Activated CD4-positive, alpha-beta T cell treated with anti-CD3 and anti-CD28 coated beads, Interleukin-2, amount 10 ng/mL, durations not matched to agents 24 days and 14 days (primary cell): ENCODE results near the gene LRWD1. TPM values are rescaled to one million over a fixed set of nuclear protein-coding genes. Genes with fewer than 3 reads are reported as not detected.

Experiments
- DNase-seq: peaks from one replicate; pipeline ENCODE4 v3.0.0; 2022
- H3K27ac Mint-ChIP-seq: one replicate; pipeline ENCODE4 v1.8.0; 2022; ENCODE audit warnings: mild to moderate bottlenecking, mixed read lengths
- H3K27me3 Mint-ChIP-seq: one replicate; pipeline ENCODE4 v1.8.0; 2022; ENCODE audit warnings: mixed read lengths
- H3K36me3 Mint-ChIP-seq: one replicate; pipeline ENCODE4 v1.8.0; 2022; ENCODE audit warnings: low read depth, mild to moderate bottlenecking, mixed read lengths
- H3K4me1 Mint-ChIP-seq: one replicate; pipeline ENCODE4 v1.8.0; 2021; ENCODE audit warnings: mixed read lengths
- H3K4me3 Mint-ChIP-seq: one replicate; pipeline ENCODE4 v1.8.0; 2022; ENCODE audit warnings: mild to moderate bottlenecking, moderate library complexity, mixed read lengths
- H3K9me3 Mint-ChIP-seq: one replicate; pipeline ENCODE4 v1.8.0; 2021; ENCODE audit warnings: mixed read lengths
- intact Hi-C: fragments of 100-400 bp; cut with micrococcal nuclease; formaldehyde crosslinking; loops from one replicate; pipeline ENCODE4 v1.15.1; 2023
- total RNA-seq: library from RNA; stranded (reverse); gene quantifications from 2 replicates; pipeline ENCODE4 v1.2.3, GENCODE V29; 2022

The LRWD1 gene
- total RNA-seq, 1 donor from 2014 or later = 32.4 TPM

GRCh38 chr7:102431617-102432298 lies 33.0 kb upstream of the LRWD1 start:
- no peaks in the 10 kb centered on the region for H3K27me3 Mint-ChIP-seq
- peaks cover 60% of the 10 kb centered on the region for H3K4me1 Mint-ChIP-seq
- H3K4me3 Mint-ChIP-seq = peak overlapping the region; percentile 77
- H3K9me3 Mint-ChIP-seq = no peaks in the 10 kb centered on the region
- peak overlapping the region; percentile 92 for H3K27ac Mint-ChIP-seq
- intact Hi-C loops = no loop called here
- H3K36me3 Mint-ChIP-seq = peaks cover 24% of the 10 kb centered on the region
- peak; percentile 88 for DNase-seq

GRCh38 chr7:102432442-102433218 lies 32.2 kb upstream of the LRWD1 start:
- no peaks in the 10 kb centered on the region for H3K9me3 Mint-ChIP-seq
- peaks cover 56% of the 10 kb centered on the region for H3K4me1 Mint-ChIP-seq
- peak overlapping the region; percentile 77 for H3K4me3 Mint-ChIP-seq
- H3K36me3 Mint-ChIP-seq = peaks cover 23% of the 10 kb centered on the region
- no peaks in the 10 kb centered on the region for H3K27me3 Mint-ChIP-seq
- intact Hi-C loops = loop anchor here (1.0 kb wide), 1 partner anchor 7 kb away; no protein-coding TSS in a partner anchor
- H3K27ac Mint-ChIP-seq = peak overlapping the region; percentile 92
- peak; percentile 72 for DNase-seq

- peak; percentile 96 for DNase-seq
- H3K27ac Mint-ChIP-seq = peak within 1 kb of the TSS; percentile 92
- H3K4me3 Mint-ChIP-seq = peak within 1 kb of the TSS; percentile 92
- H3K9me3 Mint-ChIP-seq = no peaks in the 10 kb centered on the region
- H3K27me3 Mint-ChIP-seq = no peaks in the 10 kb centered on the region
- peaks cover 51% of the 10 kb centered on the region for H3K4me1 Mint-ChIP-seq
- peaks cover 25% of the 10 kb centered on the region for H3K36me3 Mint-ChIP-seq
- intact Hi-C loops = loop anchor here (1.0 kb wide), 1 partner anchor 8 kb away; no protein-coding TSS in a partner anchor
Measured at GRCh38 chr7:102433219-102434038, 31.4 kb upstream of the LRWD1 start, which contains the start of gene ORAI2. Gene ORAI2 (plus strand): TSS chr7:102433575. CDS start chr7:102438957, 5,382 bp downstream.

- H3K4me3 Mint-ChIP-seq = peak overlapping the region; percentile 92
- H3K36me3 Mint-ChIP-seq = peaks cover 29% of the 10 kb centered on the region
- H3K27me3 Mint-ChIP-seq = no peaks in the 10 kb centered on the region
- H3K9me3 Mint-ChIP-seq = no peaks in the 10 kb centered on the region
- H3K27ac Mint-ChIP-seq = peak overlapping the region; percentile 90
- peak; percentile 74 for DNase-seq
- intact Hi-C loops = no loop called here
- peaks cover 48% of the 10 kb centered on the region for H3K4me1 Mint-ChIP-seq
Measured at GRCh38 chr7:102434039-102434486, 30.7 kb upstream of the LRWD1 start.

GRCh38 chr7:102436118-102436517 lies 28.7 kb upstream of the LRWD1 start:
- intact Hi-C loops = no loop called here

GRCh38 chr7:102439963-102440795 lies 24.6 kb upstream of the LRWD1 start:
- H3K9me3 Mint-ChIP-seq = no peaks in the 10 kb centered on the region
- intact Hi-C loops = no loop called here
- H3K27ac Mint-ChIP-seq = no peak overlapping the region
- peaks cover 10% of the 10 kb centered on the region for H3K4me1 Mint-ChIP-seq
- DNase-seq = no peak
- H3K36me3 Mint-ChIP-seq = peaks cover 28% of the 10 kb centered on the region
- H3K27me3 Mint-ChIP-seq = no peaks in the 10 kb centered on the region
- H3K4me3 Mint-ChIP-seq = no peak overlapping the region

More at GRCh38 chr7:102436118-102436517, 28.7 kb upstream of the LRWD1 start:
- peaks cover 33% of the 10 kb centered on the region for H3K4me1 Mint-ChIP-seq
- DNase-seq = no peak
- H3K4me3 Mint-ChIP-seq = peak overlapping the region; percentile 44
- no peaks in the 10 kb centered on the region for H3K9me3 Mint-ChIP-seq
- H3K27me3 Mint-ChIP-seq = no peaks in the 10 kb centered on the region
- H3K27ac Mint-ChIP-seq = peak overlapping the region; percentile 49
- peaks cover 27% of the 10 kb centered on the region for H3K36me3 Mint-ChIP-seq

- no peak overlapping the region for H3K27ac Mint-ChIP-seq
- H3K4me1 Mint-ChIP-seq = no peaks in the 10 kb centered on the region
- H3K36me3 Mint-ChIP-seq = peaks cover 29% of the 10 kb centered on the region
- intact Hi-C loops = no loop called here
- H3K9me3 Mint-ChIP-seq = no peaks in the 10 kb centered on the region
- H3K4me3 Mint-ChIP-seq = no peak overlapping the region
- H3K27me3 Mint-ChIP-seq = no peaks in the 10 kb centered on the region
- no peak for DNase-seq
Measured at GRCh38 chr7:102444961-102445673, 19.7 kb upstream of the LRWD1 start.

GRCh38 chr7:102445674-102446071 lies 19.1 kb upstream of the LRWD1 start:
- no peak overlapping the region for H3K4me3 Mint-ChIP-seq
- H3K9me3 Mint-ChIP-seq = no peaks in the 10 kb centered on the region
- no peak overlapping the region for H3K27ac Mint-ChIP-seq
- peaks cover 29% of the 10 kb centered on the region for H3K36me3 Mint-ChIP-seq
- intact Hi-C loops = no loop called here
- H3K4me1 Mint-ChIP-seq = no peaks in the 10 kb centered on the region
- H3K27me3 Mint-ChIP-seq = no peaks in the 10 kb centered on the region
- no peak for DNase-seq

- H3K27ac Mint-ChIP-seq = no peak overlapping the region
- peaks cover 27% of the 10 kb centered on the region for H3K36me3 Mint-ChIP-seq
- no peaks in the 10 kb centered on the region for H3K4me1 Mint-ChIP-seq
- intact Hi-C loops = no loop called here
- H3K27me3 Mint-ChIP-seq = no peaks in the 10 kb centered on the region
- H3K9me3 Mint-ChIP-seq = no peaks in the 10 kb centered on the region
- no peak for DNase-seq
- no peak overlapping the region for H3K4me3 Mint-ChIP-seq
Measured at GRCh38 chr7:102446387-102447156, 18.2 kb upstream of the LRWD1 start.

DNA sequence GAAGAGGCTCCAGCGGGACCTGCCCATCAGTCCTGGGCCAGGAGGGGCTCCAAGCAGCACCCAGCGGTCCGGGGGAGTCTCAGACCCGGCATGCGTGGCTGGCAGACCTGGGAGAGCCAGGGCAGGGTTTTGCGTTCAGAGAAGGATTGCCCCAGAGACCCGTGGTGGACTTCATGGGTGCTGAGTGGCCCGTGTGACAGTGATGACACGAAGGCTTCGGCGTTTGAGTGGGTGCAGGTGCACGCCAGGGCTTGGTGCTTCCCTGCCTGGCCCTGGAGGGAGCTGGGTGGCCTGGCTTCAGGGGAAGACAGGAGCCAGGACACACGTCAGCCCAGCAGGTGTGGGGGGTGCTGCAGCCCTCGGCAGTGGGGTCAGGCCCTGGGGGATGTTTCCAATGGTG lies 17.5 kb upstream of the LRWD1 start:
- Mint-ChIP-seq H3K4me1 (no peaks in the 10 kb centered on the region), H3K4me3 (no peak overlapping the region), H3K27me3 (no peaks in the 10 kb centered on the region), H3K9me3 (no peaks in the 10 kb centered on the region), H3K27ac (no peak overlapping the region), H3K36me3 (peaks cover 24% of the 10 kb centered on the region)
- DNase-seq = no peak
- intact Hi-C loops = no loop called here

DNA sequence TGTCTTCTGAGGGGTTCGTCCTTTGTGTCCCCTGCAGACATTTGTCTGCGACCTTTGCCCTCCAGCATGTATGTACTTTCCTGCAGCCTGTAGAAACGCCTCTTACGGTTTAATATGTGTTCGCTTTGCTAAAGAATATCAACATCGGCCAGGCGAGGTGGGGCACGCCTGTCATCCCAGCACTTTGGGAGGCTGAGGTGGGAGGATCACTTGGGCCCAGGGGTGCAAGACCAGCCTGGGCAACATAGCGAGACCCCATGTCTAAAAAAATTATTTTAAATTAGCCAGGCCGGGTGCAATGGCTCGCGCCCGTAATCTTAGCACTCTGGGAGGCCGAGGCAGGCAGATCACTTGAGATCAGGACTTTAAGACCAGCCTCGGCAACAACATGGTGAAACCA lies 15.6 kb upstream of the LRWD1 start:
- no peaks in the 10 kb centered on the region for H3K27me3 Mint-ChIP-seq
- peaks cover 24% of the 10 kb centered on the region for H3K36me3 Mint-ChIP-seq
- DNase-seq = no peak
- no peaks in the 10 kb centered on the region for H3K9me3 Mint-ChIP-seq
- intact Hi-C loops = no loop called here
- no peak overlapping the region for H3K4me3 Mint-ChIP-seq
- no peak overlapping the region for H3K27ac Mint-ChIP-seq
- no peaks in the 10 kb centered on the region for H3K4me1 Mint-ChIP-seq

- peak; percentile 78 for DNase-seq
- H3K27ac Mint-ChIP-seq = no peak overlapping the region
- no peaks in the 10 kb centered on the region for H3K9me3 Mint-ChIP-seq
- peaks cover 21% of the 10 kb centered on the region for H3K36me3 Mint-ChIP-seq
- intact Hi-C loops = loop anchor here (1.0 kb wide), 1 partner anchor 46 kb away; no protein-coding TSS in a partner anchor
- no peak overlapping the region for H3K4me3 Mint-ChIP-seq
- no peaks in the 10 kb centered on the region for H3K27me3 Mint-ChIP-seq
- no peaks in the 10 kb centered on the region for H3K4me1 Mint-ChIP-seq
Measured at GRCh38 chr7:102450242-102450641, 14.5 kb upstream of the LRWD1 start.
